GM10248 (cell line): ENCODE results near the gene GRID2.
"Not testable (repeated sequence)": the region's sequence is repeated elsewhere in the genome, so short reads cannot be mapped to it uniquely, and the experiment has no call there.

ENCODE experiments used
- CTCF ChIA-PET: fragments of 300-600 bp; sonication (Branson Sonifier 250); formaldehyde crosslinking; extraction: SDS; loops from one replicate; lab custom pipeline; 2021; ENCODE audit warnings: antibody characterized with exemption; lab: Yijun Ruan, JAX
- POLR2A ChIA-PET: fragments of 350-650 bp; sonication (Branson Sonifier 250); formaldehyde crosslinking; extraction: SDS; loops from one replicate; lab custom pipeline; 2020; ENCODE audit warnings: antibody characterized with exemption; lab: Yijun Ruan, JAX
- DNase-seq: peaks from one replicate; pipeline ENCODE4 v3.0.0; 2012; ENCODE audit errors: extremely low spot score
- TF ChIP-seq, protein P1 (sequence below): IDR thresholded peaks from 2 replicates; pipeline ENCODE4 v1.5.1; 2012; ENCODE audit warnings: mild to moderate bottlenecking, low read depth; ENCODE audit errors: extremely low read depth, missing control alignments, control extremely low read depth

The GRID2 gene

DNA sequence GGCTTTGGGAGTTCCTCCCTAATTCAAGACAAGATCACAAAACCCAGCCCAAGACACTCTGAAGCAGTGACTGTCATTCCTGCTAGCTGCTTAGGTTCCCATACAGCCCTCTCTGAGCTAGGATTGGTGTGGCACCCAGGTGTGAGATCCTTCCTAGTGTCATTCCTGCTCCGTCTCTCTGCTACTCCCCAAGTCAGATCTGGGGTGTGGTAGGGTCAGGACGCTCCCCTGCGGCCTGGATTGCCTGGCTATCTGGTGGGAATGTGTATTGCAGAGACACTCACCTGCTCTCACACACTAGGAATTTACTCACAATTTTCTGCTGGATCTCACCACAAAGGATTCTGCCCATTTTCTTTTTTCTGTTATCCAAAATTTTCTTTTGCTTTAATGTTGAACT lies 964.0 kb downstream of the GRID2 start:
- TF ChIP-seq, protein P1, sequence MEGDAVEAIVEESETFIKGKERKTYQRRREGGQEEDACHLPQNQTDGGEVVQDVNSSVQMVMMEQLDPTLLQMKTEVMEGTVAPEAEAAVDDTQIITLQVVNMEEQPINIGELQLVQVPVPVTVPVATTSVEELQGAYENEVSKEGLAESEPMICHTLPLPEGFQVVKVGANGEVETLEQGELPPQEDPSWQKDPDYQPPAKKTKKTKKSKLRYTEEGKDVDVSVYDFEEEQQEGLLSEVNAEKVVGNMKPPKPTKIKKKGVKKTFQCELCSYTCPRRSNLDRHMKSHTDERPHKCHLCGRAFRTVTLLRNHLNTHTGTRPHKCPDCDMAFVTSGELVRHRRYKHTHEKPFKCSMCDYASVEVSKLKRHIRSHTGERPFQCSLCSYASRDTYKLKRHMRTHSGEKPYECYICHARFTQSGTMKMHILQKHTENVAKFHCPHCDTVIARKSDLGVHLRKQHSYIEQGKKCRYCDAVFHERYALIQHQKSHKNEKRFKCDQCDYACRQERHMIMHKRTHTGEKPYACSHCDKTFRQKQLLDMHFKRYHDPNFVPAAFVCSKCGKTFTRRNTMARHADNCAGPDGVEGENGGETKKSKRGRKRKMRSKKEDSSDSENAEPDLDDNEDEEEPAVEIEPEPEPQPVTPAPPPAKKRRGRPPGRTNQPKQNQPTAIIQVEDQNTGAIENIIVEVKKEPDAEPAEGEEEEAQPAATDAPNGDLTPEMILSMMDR = no peak
- ChIA-PET CTCF (no interaction called here), POLR2A (no interaction called here)
- no peak for DNase-seq

DNA sequence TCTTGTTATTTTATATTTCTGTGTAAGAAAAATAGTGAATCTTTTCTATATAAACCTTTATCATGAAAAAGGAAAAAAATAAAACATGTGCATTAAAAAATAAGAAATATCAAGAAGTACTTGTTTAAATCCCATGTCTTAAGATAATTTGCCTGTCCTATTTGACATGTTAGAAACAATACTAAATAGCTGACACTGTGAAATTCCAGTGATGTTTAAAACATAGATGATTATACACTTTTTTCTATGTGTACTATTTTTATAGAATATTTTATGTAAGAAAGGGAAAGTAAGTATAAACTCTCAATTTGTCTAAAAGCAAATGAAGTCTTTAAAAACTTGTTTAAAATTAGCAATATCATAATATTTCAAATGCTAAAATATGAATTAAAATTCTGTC lies 981.6 kb downstream of the GRID2 start:
- no peak for DNase-seq
- POLR2A ChIA-PET = no interaction called here
- CTCF ChIA-PET = no interaction called here
- TF ChIP-seq, protein P1 = no peak

DNA sequence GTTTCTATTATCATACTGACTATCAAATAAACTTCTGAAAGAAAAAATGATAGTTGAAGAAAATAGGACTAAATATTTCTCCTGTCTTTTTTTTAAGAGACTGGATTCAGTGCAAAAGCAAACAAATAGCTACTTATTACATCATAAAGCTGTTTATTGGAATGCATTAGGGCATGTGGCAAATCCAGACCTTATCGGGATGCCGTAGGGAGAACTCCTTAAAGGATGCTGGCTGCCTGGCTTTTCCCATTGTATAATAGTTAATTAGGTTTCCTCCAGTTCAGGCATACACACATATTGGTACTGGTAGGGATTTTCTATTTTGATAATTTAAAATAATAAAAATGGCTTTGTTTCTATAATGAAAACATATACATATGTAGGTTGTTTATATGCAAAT lies 985.5 kb downstream of the GRID2 start:
- no peak for DNase-seq
- TF ChIP-seq, protein P1 = no peak
- ChIA-PET CTCF (no interaction called here), POLR2A (no interaction called here)

DNA sequence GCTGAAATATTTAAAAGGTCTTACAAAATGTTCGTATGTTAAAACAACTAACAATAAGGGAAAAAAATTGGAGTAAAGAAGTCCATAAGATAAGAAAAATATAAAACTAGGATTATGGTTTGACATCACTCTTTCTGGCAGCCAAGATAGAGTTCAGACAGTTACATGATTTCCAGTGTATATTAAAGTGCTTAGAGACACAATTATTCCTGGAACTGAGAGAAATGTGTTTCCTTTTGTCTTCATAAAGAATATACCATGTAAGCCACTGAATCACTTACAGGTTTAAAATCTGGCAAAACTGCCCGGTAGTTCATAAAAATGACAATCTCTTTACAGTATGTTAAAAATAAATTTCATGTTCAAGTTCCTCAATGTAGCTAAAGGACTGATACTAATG lies 986.1 kb downstream of the GRID2 start:
- TF ChIP-seq, protein P1 = no peak
- DNase-seq = no peak
- ChIA-PET CTCF (no interaction called here), POLR2A (no interaction called here)

DNA sequence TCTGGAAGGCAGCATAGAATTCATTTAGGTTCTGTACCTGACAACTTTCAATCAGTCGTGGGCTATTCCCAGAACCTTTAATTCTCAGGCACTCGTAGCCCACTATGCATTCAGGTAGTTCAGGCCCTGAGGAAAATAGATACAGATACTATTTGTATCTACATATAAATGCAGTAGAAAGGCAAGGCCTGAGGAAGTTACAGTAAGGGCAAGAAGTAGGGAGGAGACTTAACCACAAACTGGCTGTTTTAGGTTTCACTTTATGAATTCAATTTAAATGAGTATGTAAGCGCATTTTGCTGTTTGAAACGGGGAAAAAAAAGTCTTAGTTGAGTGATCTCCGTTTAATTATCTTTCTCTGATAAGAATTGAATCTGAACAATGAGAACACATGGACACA lies 995.4 kb downstream of the GRID2 start:
- TF ChIP-seq, protein P1 = no peak
- CTCF ChIA-PET = no interaction called here
- DNase-seq = no peak
- POLR2A ChIA-PET = no interaction called here

DNA sequence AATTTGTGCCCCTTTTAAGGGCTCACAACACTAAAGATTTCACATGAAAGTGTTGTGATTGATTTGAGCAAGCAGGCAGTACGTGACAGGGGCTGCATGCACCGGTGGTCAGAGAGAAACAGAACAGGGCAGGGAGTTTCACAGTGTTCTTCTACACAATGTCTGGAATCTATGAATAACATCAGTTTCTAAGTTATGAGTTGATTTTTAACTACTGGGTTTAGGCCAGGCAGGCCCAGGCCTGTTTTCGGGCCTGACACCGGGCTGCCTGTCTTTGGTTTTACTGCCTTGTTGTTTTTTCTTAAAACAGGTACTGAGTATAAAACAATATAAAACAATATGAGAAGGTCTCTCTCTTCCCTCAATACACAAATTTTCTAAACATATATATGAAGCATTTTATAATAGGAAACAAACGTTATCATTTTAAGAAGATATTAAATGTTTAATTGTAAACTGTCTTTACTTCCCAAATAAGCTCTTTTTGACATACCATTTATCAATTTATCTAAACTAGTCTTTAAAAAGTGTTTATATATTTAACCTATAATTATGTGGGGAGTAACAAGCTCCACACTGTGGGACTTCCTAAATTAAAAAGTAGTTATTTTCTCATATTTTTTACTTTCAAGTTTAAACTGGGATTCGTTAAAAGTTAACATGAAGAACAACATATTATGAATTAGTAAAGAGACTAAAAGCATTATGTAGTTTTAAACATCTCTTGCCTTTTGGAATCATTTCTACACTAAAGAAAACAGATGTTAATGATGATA lies 997.2 kb downstream of the GRID2 start:
- CTCF ChIA-PET, POLR2A ChIA-PET, DNase-seq: not testable (repeated sequence)

DNA sequence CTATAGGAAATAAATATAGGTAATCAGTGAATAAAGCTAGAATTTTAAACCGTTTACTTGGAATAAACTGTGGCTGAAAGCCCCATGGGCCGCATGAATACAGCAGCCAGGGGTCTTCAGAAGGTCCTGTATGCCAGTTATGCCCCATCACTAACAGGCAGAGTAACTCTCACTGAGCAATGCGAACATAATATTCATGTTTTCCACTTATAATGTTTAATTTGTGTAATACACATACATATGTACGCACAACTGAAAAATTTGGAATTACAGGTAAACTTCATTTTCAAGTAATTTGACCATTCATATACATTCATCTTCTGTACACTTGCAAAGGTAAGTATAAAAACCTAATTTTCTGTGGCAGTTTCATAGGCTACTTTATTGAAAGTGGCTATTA lies 998.5 kb downstream of the GRID2 start:
- CTCF ChIA-PET = no interaction called here
- TF ChIP-seq, protein P1 = no peak
- POLR2A ChIA-PET = no interaction called here
- no peak for DNase-seq
